Measurements from ENCODE around the gene PRDM1. TPM values are rescaled to one million over a fixed set of nuclear protein-coding genes. Genes with fewer than 3 reads are reported as not detected.

Gene PRDM1
- total RNA-seq, 1 donor from 2014 or later = 0.85 TPM

GRCh38 chr6:106105493-106105892, 19.4 kb downstream of the PRDM1 start:
- H3K9me3 ChIP-seq (replicated peaks) = no peaks in the 10 kb centered on the region
- intact Hi-C loops (cut with micrococcal nuclease) = no loop called here

GRCh38 chr6:106106276-106107042, 20.3 kb downstream of the PRDM1 start:
- no peak for DNase-seq
- Histone ChIP-seq H3K9me3 (replicated peaks) (no peaks in the 10 kb centered on the region), H3K4me3 (no peak overlapping the region), H3K27ac (replicated peaks) (no peak overlapping the region), H3K4me1 (peaks cover 13% of the 10 kb centered on the region), H3K36me3 (peaks cover 27% of the 10 kb centered on the region), H3K27me3 (ENCODE audit: low read depth) (peaks cover 43% of the 10 kb centered on the region)
- no peak for TF ChIP-seq CTCF (IDR thresholded peaks at IDR 0.05; ENCODE audit: borderline replicate concordance)
- intact Hi-C loops (cut with micrococcal nuclease) = no loop called here

More at GRCh38 chr6:106105493-106105892, 19.4 kb downstream of the PRDM1 start:
- DNase-seq = no peak
- peaks cover 27% of the 10 kb centered on the region for H3K36me3 ChIP-seq
- H3K27ac ChIP-seq (replicated peaks) = no peak overlapping the region
- H3K27me3 ChIP-seq (ENCODE audit: low read depth) = peaks cover 53% of the 10 kb centered on the region
- TF ChIP-seq CTCF (IDR thresholded peaks at IDR 0.05; ENCODE audit: borderline replicate concordance) = no peak
- no peak overlapping the region for H3K4me3 ChIP-seq
- peaks cover 13% of the 10 kb centered on the region for H3K4me1 ChIP-seq

- Histone ChIP-seq H3K27me3 (ENCODE audit: low read depth) (peaks cover 36% of the 10 kb centered on the region), H3K4me1 (peaks cover 13% of the 10 kb centered on the region), H3K9me3 (replicated peaks) (no peaks in the 10 kb centered on the region), H3K36me3 (peaks cover 27% of the 10 kb centered on the region), H3K4me3 (no peak overlapping the region), H3K27ac (replicated peaks) (no peak overlapping the region)
- intact Hi-C loops (cut with micrococcal nuclease) = no loop called here
- no peak for DNase-seq
- TF ChIP-seq CTCF (IDR thresholded peaks at IDR 0.05; ENCODE audit: borderline replicate concordance) = no peak
These were observed 21.0 kb downstream of the PRDM1 start for GRCh38 chr6:106107043-106107613.

DNA sequence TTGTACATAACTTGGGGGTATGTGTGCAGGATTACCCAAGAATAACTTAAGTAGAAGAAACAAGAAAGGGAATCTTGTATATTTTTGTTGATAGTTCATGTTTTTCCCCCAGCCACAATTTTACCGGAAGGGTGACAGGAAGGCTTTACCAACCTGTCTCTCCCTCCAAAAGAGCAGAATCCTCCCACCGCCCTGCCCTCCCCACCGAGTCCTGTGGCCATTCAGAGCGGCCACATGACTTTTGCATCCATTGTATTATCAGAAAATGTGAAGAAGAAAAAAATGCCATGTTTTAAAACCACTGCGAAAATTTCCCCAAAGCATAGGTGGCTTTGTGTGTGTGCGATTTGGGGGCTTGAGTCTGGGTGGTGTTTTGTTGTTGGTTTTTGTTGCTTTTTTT, 22.0 kb downstream of the PRDM1 start:
- intact Hi-C loops (cut with micrococcal nuclease) = no loop called here
- H3K9me3 ChIP-seq (replicated peaks) = no peaks in the 10 kb centered on the region
- no peak overlapping the region for H3K4me3 ChIP-seq
- no peak for DNase-seq
- peaks cover 27% of the 10 kb centered on the region for H3K36me3 ChIP-seq
- H3K27ac ChIP-seq (replicated peaks) = no peak overlapping the region
- no peak for TF ChIP-seq CTCF (IDR thresholded peaks at IDR 0.05; ENCODE audit: borderline replicate concordance)
- H3K4me1 ChIP-seq = peaks cover 7% of the 10 kb centered on the region
- H3K27me3 ChIP-seq (ENCODE audit: low read depth) = peaks cover 29% of the 10 kb centered on the region

DNA sequence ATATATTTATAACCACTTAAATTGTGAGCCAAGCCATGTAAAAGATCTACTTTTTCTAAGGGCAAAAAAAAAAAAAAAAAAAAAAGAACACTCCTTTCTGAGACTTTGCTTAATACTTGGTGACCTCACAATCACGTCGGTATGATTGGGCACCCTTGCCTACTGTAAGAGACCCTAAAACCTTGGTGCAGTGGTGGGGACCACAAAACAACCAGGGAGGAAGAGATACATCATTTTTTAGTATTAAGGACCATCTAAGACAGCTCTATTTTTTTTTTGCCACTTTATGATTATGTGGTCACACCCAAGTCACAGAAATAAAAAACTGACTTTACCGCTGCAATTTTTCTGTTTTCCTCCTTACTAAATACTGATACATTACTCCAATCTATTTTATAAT, 22.9 kb downstream of the PRDM1 start:
- H3K36me3 ChIP-seq = peaks cover 27% of the 10 kb centered on the region
- DNase-seq = no peak
- no peak overlapping the region for H3K27ac ChIP-seq (replicated peaks)
- intact Hi-C loops (cut with micrococcal nuclease) = no loop called here
- H3K27me3 ChIP-seq (ENCODE audit: low read depth) = peaks cover 32% of the 10 kb centered on the region
- H3K4me3 ChIP-seq = no peak overlapping the region
- H3K9me3 ChIP-seq (replicated peaks) = no peaks in the 10 kb centered on the region
- peaks cover 8% of the 10 kb centered on the region for H3K4me1 ChIP-seq
- no peak for TF ChIP-seq CTCF (IDR thresholded peaks at IDR 0.05; ENCODE audit: borderline replicate concordance)
